ENCODE measurements around the gene ZNF524.
A peak's percentile ranks its signal among the peaks of the same experiment; 100 is the strongest.
"Not testable (repeated sequence)": the region's sequence is repeated elsewhere in the genome, so short reads cannot be mapped to it uniquely, and the experiment has no call there.

ZNF524 gene

DNA sequence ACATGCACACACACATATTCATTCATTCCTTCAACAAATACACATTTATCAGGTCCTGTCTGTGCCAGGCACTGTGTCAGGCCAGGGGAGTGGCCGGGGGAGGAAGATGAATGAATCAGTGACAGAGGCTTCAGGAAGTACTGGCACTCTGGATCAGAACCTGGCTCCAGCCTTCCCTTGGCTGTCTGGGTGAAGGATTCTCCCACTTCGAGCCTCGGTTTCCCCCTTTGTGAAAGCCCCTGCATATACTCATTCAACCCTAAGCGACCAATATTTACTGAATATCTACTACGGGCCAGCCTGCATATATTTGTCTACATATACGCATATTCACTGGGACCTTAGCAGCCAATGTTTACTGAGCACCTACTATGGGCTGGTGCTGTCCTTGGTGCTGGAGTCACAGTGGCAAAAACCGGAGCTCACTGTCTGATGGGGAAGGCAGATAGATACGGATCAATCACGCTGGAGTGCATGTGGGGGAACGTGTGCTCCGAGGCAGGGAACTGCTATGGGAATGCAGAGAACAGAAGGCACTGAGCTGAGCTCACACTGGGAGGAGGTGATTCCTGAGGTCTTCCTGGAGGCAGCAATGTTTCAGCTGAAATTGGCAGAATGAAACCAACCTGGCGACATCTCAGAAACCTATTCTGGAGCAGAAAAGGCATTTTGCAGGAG lies 18.8 kb upstream of the ZNF524 start:
- DNase-seq (ENCODE audit: low spot score), result peak; percentile 16

DNA sequence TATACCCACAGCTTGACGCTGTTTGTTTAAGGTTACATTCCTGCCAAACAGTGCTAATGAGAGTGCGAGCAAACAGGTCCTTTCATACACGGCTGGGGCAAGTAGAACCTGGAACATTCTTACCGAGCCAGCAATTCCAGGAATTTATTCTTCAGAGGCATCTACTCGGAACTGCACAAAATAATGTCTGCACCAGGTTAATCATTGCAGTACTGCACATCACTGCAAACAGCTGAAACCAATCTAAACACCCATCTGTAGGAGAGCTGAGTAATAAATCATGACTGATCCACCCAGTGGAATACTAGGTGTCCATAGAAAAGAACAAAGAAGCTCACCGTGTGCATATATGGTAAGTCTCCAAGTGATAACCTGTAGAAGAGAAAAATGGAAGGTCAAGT lies 18.3 kb upstream of the ZNF524 start:
- DNase-seq (ENCODE audit: low spot score), result peak; percentile 28

DNA sequence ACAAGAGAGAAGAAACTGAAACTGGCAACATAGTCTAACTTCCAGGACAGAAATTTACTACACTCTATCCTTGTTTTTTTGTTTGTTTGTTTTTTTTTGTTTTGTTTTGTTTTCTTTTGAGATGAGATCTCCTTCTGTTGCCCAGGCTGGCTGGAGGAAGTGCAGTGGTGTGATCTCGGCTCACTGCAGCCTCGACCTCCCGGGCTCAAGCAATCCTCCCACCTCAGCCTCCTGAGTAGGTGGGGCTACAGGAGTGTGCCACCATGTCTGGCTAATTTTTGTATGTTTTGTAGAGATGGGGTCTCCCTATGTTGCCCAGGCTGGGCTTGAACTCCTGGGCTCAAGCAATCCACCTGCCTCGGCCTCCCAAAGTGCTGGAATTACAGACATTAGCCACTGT lies 17.8 kb upstream of the ZNF524 start:
- DNase-seq (ENCODE audit: low spot score), result not testable (repeated sequence)

DNA sequence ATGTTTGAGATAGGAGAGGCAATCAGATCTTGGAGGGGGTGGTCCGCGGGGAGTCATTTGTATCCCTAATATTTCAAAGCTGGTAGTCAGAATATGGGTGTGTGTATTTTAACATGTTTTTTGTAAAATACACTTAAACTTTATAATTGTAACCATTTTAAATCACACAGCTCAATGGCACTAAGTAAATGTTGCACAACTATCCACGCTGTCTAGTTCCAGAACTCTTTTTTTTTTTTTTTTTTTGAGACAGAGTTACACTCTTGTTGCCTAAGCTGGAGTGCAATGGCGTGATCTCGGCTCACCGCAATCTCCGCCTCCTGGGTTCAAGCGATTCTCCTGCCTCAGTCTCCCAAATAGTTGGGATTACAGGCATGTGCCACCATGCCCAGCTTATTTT lies 16.2 kb upstream of the ZNF524 start:
- DNase-seq (ENCODE audit: low spot score), result not testable (repeated sequence)

DNA sequence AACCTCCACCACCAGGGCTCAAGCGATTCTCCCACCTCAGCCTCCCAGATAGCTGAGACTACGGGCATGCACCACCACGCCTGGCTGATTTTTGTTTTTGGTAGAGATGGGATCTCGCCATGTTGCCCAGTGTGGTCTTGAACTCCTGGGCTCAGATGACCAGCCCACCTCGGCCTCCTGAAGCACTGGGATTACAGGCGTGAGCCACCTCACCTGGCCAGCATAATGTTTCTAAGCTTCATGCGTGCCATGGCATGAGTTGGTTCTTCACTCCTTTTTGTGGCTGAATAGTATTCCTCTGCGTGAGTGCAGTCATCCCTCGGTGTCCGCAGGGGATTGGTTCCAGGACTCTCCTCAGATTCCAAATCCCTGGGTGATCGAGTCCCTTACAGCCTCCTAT lies 15.2 kb upstream of the ZNF524 start:
- no peak for DNase-seq (ENCODE audit: low spot score)

DNA sequence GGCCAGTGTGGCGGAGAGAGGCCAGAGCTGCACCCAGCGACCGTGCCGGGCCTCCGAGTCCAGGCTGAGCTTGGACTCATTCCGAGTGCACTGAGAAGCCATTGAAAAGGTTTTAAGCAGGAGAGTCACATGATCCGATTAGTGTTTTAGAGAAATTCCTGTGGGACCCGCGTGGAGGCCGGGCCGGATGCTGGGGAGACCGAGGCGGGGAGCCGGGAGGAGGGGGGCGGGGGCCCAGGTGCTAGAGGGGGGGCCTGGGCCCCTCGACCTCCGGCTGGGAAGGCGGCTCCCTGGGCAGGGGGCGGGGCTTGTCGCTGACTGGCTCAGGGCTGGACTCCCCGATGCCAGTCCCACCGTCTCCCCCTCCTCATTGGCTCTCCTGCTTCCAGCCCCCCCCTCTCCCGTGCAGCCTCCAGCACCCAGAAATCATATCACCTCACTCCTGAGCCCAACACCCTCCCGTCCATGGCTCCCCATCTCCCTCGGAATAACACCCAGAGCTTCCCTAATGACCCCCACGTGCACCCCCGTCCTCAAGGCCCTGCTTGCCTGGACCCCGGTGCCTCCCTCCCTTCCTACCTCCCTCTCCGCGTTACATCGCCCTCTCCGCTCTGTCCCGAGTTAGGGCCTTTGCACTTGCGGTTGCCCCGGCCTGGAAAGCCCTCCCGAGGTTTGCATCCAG lies 14.3 kb upstream of the ZNF524 start:
- peak; percentile 37 for DNase-seq (ENCODE audit: low spot score)

DNA sequence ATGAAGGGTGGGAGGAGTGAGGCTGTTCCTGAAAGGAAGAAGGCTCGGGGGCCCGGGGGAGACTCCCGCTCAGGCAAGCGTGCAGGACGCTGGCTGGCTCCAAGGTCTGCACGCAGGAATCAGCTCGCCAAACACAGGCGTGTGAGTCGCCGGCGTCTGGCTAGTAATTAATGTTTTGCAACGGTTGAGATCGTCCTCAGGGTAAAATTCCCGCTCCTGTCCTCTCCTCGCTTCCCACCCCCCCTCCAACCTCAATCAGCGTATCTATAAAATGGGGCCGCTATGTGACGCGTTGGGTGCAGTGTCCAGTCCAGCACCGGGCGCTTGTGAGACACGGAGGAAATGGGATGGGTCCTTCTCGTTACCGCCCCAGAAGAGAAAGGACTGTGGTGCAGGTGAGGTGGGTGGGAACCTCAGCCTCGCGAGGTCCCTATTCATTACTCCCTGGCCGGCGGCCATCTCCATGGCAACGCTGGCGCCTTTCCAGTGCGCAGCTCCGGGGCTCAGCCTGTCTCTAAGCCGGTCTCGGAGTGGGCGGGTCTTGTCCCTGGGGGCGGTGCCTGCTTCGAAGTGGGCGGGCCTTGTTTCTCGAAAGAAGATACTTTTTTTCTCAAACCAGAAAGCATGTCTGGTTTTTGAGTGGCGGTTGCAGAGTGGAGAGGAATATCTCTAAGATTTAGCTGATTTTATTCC lies 13.0 kb upstream of the ZNF524 start:
- DNase-seq (ENCODE audit: low spot score), result peak; percentile 89

DNA sequence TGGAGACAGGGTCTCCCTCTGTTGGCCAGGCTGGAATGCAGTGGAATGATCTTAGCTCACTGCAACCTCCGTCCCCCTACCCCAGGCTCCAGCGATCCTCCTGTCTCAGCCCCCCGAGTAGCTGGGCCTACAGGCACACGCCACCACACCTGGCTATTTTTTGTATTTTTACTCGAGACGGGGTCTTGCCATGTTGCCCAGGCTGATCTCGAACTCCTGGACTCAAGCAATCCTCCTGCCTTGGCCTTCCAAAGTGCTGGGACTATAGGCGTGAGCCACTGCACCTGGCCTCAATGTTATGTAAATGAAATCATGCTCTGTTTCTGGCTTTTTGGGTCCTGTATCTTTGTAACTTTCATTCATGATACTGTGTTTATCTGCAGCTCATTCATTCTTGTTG lies 11.3 kb upstream of the ZNF524 start:
- DNase-seq (ENCODE audit: low spot score), result no peak

DNA sequence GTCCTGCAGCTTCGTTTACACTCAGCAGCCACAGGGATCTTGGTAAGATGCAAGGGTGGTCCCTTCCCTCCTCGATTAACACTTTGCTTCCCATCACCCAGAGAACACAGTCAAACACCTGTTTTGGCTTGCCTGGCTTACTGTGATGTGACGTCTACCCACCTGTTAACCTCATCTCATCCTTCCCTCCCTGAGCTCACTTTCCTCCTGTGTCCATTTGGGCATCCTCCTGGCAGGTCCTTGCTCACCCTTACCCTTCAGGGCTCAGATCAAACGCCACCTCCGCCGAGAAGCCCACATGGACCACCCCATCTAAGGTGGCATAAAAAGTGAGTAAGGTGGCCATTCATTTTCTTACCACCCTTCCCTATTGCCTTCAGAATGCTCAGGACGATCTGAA lies 10.0 kb upstream of the ZNF524 start:
- DNase-seq (ENCODE audit: low spot score), result no peak

DNA sequence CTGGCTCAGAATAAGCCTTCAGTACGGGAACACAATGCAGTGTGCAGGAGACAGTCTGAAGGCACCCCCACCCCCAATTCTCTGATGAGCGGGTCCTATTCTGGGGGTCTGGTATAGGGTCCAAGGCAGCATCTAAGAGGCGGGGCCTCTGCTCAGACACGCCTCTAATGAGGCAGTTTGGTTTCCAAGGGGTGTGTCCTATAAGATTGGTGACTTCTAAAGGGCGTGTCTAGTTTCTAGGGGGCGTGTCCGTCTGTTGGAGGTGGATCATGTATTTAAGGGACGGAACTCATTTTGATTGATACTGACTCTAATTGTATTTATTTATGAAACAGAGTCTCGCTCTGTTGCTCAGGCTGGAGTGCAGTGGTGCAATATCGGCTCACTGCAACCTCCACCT lies 9.5 kb upstream of the ZNF524 start:
- no peak for DNase-seq (ENCODE audit: low spot score)

DNA sequence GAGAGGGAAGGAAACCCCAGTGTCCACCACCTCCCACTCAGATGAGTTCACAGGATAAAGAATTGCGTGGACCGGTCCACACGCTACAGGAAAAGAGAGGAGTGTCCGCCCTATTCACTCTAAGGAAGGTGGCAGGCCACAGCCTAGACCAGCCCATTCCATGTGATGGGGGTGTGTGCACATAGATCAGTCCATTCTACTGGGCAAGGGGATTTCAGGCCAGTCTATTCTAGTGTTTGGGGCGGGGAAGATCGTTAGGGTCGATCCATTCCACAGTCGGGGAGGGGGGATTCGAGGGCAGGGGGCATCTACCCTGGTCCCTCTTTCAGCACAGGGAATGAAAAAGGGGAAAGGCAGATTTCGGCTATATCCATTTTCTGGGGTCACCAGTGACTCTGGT lies 8.5 kb upstream of the ZNF524 start:
- no peak for DNase-seq (ENCODE audit: low spot score)

DNA sequence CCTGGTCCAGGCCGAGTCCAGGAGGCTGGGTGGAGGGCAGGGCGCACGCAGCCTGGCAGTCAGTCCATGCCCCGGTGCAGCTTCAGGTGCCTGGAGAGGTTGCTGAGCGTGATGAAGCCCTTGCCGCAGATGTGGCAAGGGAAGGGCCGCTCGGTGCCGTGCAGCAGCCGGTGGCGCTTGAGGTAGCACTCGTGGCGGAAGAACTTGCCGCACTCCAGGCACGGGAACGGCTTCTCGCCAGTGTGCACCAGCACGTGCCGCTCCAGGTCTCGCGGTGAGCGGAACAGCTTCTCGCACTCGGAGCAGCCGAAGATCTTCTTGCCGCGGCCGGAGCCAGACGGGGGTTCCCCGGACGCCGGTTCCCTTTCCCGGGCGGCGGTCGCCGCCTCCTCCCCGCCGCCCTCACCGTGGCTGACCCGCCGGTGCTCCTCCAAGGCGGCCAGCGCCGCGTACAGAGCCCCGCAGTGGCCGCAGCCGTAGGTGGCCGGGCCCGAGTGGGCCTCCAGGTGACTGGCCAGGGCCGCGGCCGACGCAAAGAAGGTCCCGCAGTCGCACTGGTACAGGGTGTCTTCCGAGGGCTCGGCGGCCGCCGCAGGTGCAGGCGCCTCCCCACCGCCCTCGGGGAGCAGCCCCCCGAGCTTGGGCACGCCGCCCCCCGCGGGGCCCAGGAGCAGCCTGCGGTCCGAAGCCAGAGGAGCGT lies 7.5 kb upstream of the ZNF524 start:
- no peak for DNase-seq (ENCODE audit: low spot score)

DNA sequence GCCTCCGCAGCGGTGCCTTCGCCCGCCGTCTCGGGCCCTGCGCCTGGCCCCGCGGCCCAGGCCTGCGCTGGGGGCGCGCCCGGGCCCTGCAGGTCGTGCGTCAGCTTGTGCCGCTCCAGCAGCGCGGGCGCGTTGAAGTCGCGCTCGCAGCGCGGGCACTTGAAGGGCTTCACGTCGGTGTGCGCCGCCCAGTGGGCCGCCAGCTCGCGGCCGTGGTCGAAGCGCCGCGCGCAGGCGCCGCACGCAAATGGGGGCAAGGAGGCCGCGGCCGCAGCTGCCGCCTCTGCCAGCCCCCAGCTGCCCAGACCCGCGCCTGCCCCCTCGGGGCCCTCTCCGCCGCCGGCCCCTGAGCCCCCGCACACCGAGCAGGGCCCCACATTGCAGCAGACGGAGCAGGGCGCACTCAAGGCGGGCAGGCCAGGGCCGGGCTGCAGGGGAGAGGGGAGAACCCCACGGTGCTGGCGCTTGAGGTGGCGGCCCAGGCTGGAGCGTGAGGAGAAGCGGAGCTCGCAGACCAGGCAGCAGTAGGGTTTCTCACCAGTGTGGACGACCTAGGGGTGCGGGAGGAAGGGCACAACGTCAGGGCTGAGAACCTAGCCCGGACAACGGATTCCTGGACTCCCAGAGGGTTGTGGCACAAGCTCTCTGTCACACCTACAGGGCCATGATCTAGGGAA lies 6.9 kb upstream of the ZNF524 start:
- DNase-seq (ENCODE audit: low spot score), result no peak

DNA sequence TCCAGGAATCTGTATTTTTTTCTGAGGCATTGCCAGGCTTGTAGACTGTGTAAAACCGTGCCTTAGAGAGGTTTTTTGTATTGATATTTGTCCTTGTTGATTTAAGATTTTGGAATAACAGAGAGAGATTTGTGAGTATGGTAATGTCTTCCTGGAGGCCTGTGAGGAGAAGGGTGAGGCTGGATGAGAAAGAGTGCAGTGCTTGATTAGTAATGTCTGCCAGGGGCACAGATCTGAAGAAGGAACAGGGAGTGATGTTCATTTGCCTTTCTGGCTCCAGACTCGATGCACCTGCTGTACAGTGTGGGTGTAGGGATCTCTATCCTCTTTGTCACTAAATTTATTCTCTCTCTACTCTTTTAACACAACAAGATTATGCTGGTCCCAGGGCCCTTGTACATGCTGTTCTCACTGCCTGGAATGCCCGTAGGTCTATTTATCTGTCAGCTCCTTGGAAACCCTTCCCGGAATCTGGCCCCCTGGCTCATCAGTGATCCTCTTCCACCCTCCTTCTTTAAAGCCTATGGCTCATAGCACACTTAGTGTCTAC lies 5.0 kb upstream of the ZNF524 start:
- no peak for DNase-seq (ENCODE audit: low spot score)

DNA sequence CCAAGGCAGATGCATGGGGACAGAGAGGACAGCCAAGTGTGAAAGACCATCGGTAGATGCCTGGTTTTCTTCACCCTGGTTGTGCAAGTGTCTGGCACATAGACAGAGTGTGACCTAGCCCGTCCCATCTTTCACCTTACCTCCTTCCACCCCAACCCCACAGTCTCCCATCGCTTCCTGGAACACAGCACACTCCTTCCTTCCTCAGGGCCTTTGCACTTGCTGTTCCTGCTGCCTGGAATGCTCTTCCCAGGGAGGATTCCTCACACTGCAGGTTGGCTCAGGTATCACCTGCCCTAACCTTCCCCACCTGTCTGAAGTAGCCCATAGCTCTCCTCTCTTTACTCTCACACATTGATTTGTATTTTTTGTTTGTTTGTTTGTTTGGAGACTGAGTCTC lies 3.8 kb upstream of the ZNF524 start:
- DNase-seq (ENCODE audit: low spot score), result no peak

DNA sequence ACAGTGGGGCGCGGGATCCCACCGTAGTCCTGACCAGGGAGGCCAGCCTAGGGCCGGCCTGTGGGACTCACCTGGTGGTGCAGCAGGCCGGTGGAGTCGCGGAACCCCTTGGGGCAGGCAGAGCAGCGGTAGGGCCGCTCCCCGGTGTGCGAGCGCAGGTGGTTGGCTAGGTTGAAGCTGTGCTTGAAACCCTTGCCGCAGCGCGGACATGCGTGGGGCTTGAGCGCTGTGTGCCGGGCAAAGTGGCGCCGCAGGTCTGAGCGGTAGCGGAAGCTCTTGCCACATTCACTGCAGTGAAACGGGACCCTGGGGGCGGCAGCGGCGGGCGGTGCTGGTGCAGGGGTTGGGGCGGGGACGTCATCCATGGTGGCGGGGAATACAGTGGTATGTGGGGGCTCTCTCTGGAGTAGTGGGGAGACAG lies 2.6 kb upstream of the ZNF524 start:
- DNase-seq (ENCODE audit: low spot score), result no peak

DNA sequence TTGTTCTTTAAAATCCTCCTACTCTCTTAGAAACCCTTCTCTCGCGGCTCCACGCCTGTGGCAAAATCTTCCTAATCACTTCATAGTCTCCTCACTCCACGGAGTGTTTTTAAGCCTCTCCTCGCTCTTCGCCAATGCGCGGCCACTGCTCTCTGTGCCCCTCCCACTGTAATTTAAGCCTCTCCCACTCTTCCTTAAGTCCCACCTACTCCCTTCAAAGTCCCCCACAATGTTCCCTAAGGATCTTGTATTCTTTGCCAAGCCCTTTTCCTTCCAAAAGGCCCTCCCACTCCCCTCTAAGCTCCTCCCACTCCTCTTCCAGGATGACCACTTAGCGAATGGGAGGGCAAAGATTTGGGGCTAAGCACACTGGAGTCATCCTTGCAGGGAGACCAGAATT lies 2.1 kb upstream of the ZNF524 start:
- DNase-seq (ENCODE audit: low spot score), result no peak

DNA sequence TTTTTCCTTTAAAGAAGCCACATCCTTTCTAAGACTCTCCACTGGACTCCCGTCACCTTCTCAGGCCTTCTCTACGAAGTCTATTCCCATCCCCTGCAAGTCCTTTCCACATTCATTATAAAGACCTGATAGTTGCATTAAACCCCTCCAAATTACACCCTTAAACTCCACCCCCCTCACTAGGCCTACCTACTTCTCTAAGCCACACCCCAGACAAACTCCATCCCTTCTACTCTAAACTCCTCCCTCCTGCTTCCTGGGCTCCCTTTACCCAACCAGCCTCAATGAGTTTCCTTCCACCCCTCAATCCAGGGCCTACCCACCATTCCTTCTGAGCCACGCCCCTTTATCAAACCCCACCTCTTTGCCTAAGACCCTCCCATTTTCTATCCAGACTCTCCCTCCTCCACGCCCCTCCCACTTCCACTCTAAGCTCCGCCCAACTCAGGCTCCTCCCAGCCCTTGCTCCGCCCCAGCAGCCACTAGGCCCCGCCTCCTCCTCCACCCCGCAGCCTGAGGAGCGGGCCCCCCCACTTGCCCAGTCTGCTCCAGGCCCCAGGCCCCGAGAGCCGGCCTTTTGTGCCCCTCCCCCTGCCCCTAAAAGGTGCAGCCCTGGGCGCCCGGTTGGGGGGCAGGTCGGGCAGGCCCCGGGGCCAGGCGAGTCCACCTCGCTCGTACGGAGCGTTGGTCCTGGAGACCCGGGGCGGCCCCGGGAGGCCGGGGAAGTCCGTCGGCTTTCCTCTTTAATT lies 1.2 kb upstream of the ZNF524 start:
- DNase-seq (ENCODE audit: low spot score), result peak; percentile 95

DNA sequence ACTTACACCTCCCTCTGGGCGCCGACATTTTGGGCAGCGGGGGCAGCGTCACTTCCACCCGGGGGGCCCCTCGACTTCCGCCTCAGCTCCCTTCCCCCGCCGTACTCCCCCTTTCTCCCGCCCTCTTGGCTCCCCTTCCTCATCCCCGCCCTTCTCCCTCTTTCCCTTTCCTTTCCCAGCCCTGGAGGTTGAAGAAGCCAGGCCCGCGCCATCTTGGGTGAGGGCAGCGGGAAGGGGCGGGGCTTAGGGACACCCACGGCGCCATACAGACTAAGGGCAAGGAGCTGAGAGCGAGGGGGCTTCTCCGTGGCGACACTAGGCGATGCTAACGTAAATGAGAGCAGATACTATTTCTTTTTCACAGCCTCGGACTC lies 633 bp upstream of the ZNF524 start, which contains the start of gene FIZ1:
Gene FIZ1 (minus strand): TSS at position 50 of the 374 bp plus-strand sequence. CDS start 1,652 bp downstream, outside the sequence.
- DNase-seq (ENCODE audit: low spot score), result peak; percentile 100

DNA sequence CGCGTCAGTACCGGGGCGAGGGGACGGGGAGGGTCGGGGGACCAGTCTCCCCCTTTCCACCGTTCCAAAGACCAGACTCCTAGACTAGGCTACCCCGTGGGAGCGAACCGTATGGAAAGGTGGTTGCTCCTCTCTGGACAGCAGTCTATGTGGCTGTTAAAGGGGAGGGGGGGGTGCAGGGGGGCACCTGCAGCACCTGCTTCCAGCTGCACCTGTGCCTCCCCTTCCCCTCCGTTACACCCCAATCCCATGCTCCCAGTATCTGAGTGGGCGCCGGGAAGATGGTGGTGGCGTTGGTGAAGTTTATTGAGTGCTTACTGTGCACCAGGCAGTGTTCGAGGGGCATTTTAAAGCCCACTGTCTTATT lies 557 bp downstream of the ZNF524 start:
- peak; percentile 20 for DNase-seq (ENCODE audit: low spot score)

DNA sequence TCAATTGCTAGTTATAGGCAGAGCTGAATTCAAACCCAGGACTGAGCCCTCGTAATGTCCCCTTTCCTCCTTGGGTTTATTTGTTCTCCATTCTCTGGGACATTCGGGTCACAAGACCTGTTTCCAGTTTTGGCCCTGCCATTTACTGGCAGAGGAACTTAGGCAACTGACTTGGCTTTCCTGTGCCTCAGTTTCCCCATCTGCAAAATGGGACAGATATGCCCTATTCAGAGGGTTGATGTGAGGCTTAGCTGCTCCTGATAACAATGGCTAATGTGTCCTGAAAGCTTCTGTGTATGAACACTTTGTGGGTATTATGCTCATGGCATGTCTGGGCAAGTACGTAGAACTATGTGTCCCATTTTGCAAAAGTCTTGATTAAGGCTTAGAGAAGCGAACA lies 996 bp downstream of the ZNF524 start:
- peak; percentile 52 for DNase-seq (ENCODE audit: low spot score)
